Chondrocyte (in vitro differentiated cells): ENCODE data around the gene LIPI. TPM values are rescaled to one million over a fixed set of nuclear protein-coding genes. Genes with fewer than 3 reads are reported as not detected.
"Not testable (repeated sequence)": the region's sequence is repeated elsewhere in the genome, so short reads cannot be mapped to it uniquely, and the experiment has no call there.

Experiments used
- DNase-seq: peaks from one replicate; pipeline ENCODE4 v3.0.0; 2021; ENCODE audit warnings: mixed read lengths, low spot score
- H3K27ac Mint-ChIP-seq: one replicate; pipeline ENCODE4 v1.8.0; 2021; ENCODE audit warnings: mild to moderate bottlenecking, moderate library complexity, mixed read lengths; ENCODE audit not compliant: unreplicated experiment
- H3K27me3 Mint-ChIP-seq: 2 replicates; pipeline ENCODE4 v1.8.0; 2021; ENCODE audit warnings: low read depth, mixed read lengths
- H3K36me3 Mint-ChIP-seq: 2 replicates; pipeline ENCODE4 v1.8.0; 2021; ENCODE audit warnings: low read depth, mixed read lengths
- H3K4me1 Mint-ChIP-seq: 2 replicates; pipeline ENCODE4 v1.8.0; 2021; ENCODE audit warnings: low read depth, mild to moderate bottlenecking, mixed read lengths
- H3K4me3 Mint-ChIP-seq: one replicate; pipeline ENCODE4 v1.8.0; 2021; ENCODE audit warnings: mild to moderate bottlenecking, moderate library complexity, mixed read lengths; ENCODE audit not compliant: unreplicated experiment
- H3K9me3 Mint-ChIP-seq: 2 replicates; pipeline ENCODE4 v1.8.0; 2021; ENCODE audit warnings: low read depth, mixed read lengths
- total RNA-seq: library from RNA; stranded (reverse); gene quantifications from 3 replicates; pipeline ENCODE4 v1.2.1, GENCODE V29; 2021
- TF ChIP-seq, protein P1 (sequence below): fragments of 200-600 bp; sonication (generic); IDR thresholded peaks from 2 replicates; pipeline ENCODE4 v1.5.0; 2021; ENCODE audit warnings: antibody characterized with exemption, mild to moderate bottlenecking, moderate library complexity

The LIPI gene
- total RNA-seq, 1 donor from 2014 or later: not detected

DNA sequence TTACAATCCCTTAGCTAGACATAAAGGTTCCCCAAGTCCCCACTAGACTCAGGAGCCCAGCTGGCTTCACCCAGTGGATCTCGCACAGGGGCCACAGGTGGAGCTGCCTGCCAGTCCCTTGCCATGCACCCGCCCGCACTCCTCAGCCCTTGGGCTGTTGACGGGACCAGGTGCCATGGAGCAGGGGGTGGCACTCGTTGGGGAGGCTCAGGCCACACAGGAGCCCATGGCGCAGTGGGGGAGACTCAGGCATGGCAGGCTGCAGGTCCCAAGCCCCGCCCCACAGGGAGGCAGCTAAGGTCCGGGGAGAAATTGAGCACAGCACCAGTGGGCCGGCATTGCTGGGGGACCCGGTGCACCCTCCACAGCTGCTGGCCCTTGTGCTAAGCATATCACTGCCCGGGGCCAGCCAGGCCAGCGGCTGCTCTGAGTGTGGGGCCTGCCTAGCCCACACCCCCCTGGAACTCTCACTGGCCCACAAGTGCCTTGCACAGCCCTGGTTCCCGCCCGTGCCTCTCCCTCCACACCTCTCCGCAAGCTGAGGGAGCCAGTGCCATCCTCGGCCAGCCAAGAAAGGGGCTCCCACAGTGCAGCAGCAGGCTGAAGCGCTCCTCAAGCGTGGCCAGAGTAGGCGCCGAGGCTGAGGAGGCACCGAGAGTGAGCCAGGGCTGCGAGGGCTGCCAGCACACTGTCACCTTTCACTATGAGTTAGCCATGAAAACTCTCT lies 117.8 kb downstream of the LIPI start:
- Mint-ChIP-seq H3K27ac (no peak overlapping the region), H3K9me3 (peaks cover 15% of the 10 kb centered on the region)
- no peak for DNase-seq

DNA sequence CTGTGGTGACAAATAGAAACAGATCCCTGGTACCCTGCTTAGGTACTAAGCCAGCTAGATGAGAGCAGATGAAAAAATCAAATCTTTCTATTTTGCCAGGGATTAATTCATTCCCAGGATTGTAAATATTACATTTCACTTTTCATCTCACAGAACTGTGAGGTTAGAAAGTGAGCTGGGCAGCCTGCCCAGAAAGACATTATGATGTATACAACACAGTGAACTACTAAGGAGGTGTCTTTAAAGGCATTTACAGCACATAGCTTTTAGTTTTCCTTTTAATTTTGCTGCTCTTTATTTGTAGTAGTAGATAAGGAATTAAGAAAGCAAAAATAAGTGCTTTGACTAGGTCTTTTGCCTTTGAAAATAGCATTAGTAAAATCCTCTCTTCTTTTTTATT lies 120.6 kb downstream of the LIPI start:
- H3K4me3 Mint-ChIP-seq, H3K27ac Mint-ChIP-seq, H3K4me1 Mint-ChIP-seq, DNase-seq, H3K27me3 Mint-ChIP-seq, H3K36me3 Mint-ChIP-seq: not testable (repeated sequence)
- H3K9me3 Mint-ChIP-seq: peaks cover 15% of the 10 kb centered on the region

More for the DNA sequence above, 117.8 kb downstream of the LIPI start:
- Mint-ChIP-seq H3K27me3 (no peaks in the 10 kb centered on the region), H3K4me1 (no peaks in the 10 kb centered on the region), H3K4me3 (no peak overlapping the region), H3K36me3 (peaks cover 5% of the 10 kb centered on the region)
- TF ChIP-seq, protein P1, sequence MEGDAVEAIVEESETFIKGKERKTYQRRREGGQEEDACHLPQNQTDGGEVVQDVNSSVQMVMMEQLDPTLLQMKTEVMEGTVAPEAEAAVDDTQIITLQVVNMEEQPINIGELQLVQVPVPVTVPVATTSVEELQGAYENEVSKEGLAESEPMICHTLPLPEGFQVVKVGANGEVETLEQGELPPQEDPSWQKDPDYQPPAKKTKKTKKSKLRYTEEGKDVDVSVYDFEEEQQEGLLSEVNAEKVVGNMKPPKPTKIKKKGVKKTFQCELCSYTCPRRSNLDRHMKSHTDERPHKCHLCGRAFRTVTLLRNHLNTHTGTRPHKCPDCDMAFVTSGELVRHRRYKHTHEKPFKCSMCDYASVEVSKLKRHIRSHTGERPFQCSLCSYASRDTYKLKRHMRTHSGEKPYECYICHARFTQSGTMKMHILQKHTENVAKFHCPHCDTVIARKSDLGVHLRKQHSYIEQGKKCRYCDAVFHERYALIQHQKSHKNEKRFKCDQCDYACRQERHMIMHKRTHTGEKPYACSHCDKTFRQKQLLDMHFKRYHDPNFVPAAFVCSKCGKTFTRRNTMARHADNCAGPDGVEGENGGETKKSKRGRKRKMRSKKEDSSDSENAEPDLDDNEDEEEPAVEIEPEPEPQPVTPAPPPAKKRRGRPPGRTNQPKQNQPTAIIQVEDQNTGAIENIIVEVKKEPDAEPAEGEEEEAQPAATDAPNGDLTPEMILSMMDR: no peak

- TF ChIP-seq, protein P1: no peak
- no peaks in the 10 kb centered on the region for H3K27me3 Mint-ChIP-seq
- H3K36me3 Mint-ChIP-seq: peaks cover 4% of the 10 kb centered on the region
- peaks cover 15% of the 10 kb centered on the region for H3K9me3 Mint-ChIP-seq
- DNase-seq: no peak
- H3K4me3 Mint-ChIP-seq: no peak overlapping the region
- H3K4me1 Mint-ChIP-seq: no peaks in the 10 kb centered on the region
- no peak overlapping the region for H3K27ac Mint-ChIP-seq
Observed at GRCh38 chr21:14088391-14088790, 122.4 kb downstream of the LIPI start.

- Mint-ChIP-seq H3K9me3 (peaks cover 19% of the 10 kb centered on the region), H3K27ac (no peak overlapping the region), H3K27me3 (no peaks in the 10 kb centered on the region), H3K36me3 (peaks cover 4% of the 10 kb centered on the region), H3K4me1 (no peaks in the 10 kb centered on the region), H3K4me3 (no peak overlapping the region)
- TF ChIP-seq, protein P1: no peak
- no peak for DNase-seq
Observed at GRCh38 chr21:14086553-14086952, 124.2 kb downstream of the LIPI start.

DNA sequence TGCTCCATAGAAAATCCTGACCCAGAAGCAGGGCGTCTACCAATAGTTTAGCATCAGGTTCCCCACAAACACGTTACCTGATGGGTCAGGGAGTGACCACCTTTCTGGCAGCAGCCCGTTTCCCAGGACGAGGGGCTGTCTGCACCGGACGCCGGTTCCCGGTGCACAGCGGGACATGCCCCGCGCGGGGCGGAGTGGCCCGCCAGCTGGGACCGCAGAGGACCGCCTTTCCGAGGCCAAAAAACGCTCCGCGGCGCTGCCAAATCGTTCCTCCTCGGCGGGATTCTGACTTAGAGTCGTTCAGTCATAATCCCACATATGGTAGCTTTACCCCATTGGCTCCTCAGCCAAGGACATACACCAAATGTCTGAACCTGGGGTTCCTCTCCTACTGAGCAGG lies 126.1 kb downstream of the LIPI start:
- Mint-ChIP-seq H3K4me3 (no peak overlapping the region), H3K27ac (no peak overlapping the region), H3K27me3 (no peaks in the 10 kb centered on the region), H3K4me1 (no peaks in the 10 kb centered on the region), H3K9me3 (peaks cover 14% of the 10 kb centered on the region), H3K36me3 (peaks cover 1% of the 10 kb centered on the region)
- TF ChIP-seq, protein P1: no peak
- no peak for DNase-seq

DNA sequence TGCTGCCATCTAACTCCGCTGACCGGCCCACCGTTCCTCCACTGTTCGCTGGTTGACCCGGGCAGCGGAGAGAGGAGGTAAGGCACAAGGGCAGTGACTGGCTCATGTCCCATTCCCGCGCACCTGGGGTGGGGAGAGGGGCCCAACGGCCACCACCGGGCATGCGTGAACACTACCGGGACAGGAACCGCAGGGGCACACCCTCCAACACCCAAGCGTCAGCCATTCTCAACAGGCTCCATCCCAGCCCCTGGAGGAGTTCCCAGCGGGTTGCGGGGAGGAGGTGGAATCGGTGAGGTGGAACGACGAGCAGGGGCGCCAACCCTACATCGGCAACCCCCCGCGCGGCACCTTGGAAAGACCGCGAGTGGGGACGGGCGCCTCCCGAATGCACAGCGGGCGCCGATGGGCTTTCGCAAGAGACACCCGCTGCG lies 126.7 kb downstream of the LIPI start:
- Mint-ChIP-seq H3K4me1 (no peaks in the 10 kb centered on the region), H3K27me3 (no peaks in the 10 kb centered on the region), H3K36me3 (peaks cover 1% of the 10 kb centered on the region), H3K27ac (no peak overlapping the region), H3K4me3 (no peak overlapping the region), H3K9me3 (peaks cover 14% of the 10 kb centered on the region)
- TF ChIP-seq, protein P1: no peak
- no peak for DNase-seq
